GM21786 (cell line): ENCODE measurements around the gene KCTD11.
"Not testable (repeated sequence)": the region's sequence is repeated elsewhere in the genome, so short reads cannot be mapped to it uniquely, and the experiment has no call there.

ENCODE experiments used
- ATAC-seq: cut with Tn5 transposase; IDR thresholded peaks from one replicate; pipeline ENCODE4 v1.9.1; 2021; ENCODE audit not compliant: unreplicated experiment

KCTD11 gene

DNA sequence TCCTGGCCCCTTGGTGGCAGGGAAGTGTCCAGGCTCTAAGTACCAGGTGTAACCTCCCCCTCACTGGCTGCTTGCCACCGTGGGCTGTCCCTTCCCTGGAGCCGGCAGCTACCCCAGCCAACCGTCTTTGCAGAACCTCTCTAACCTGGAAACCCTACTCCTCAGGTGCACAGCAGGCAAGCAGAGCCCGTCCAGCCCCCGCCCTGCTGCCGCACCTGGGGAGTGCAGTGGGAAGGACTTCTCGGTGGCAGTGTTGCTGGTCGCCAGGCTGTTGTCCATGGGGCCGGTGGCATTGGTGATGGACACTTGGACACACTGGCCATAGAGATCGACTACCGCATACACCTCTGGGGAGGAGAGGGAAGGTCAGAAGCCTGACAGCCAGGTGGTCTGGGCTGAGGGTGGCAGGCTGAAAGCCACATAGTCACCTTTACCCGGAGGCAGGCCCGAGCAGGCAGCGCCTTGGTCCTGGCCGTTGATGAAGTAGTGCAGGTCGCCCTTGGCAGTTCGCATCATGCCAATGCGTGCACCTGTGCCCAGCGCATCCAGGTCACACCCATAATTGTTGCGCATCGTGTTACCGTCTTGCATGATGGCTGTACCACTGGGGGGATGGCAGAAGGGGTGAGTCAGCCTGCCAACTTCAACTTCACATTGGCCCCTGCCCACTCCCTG lies 29.3 kb upstream of the KCTD11 start:
- ATAC-seq = no peak

DNA sequence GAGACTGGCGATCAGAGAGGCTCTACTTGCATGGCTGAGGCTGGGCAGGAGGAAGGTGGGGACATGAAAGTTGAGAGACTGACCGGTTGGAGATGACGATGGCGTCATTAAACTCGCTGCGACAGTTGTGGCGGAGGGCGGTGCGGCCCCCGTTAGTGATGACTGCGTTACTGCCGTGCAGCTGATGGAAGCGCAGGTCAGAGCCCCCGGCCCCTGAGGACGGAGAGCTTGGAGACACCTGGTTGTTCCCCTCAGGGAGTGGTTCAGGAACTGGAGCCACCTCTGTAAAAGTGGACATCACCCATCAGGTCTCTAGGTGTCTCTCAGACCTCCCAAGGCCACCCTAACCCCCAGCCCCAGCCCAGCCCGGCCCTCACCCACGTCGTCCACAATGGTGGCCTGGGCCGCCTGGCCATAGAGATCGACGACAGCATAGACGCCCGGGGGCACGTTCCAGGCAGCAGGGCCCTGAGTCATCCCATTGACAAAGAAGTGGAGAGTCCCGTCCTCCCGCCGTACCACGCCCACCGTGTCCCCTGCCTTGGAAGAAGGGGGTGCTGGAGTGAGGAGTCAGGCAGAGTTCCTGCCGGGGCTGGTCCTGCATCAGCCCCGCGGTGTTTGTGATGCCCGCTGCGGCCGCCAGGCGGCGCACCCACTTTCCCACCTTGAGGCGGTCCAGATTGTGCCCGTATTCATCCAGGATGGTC lies 28.1 kb upstream of the KCTD11 start:
- no peak for ATAC-seq

GRCh38 chr17:7324438-7324779 lies 27.6 kb upstream of the KCTD11 start:
- ATAC-seq = no peak

- no peak for ATAC-seq
Measured at GRCh38 chr17:7325031-7325528, 26.9 kb upstream of the KCTD11 start.

DNA sequence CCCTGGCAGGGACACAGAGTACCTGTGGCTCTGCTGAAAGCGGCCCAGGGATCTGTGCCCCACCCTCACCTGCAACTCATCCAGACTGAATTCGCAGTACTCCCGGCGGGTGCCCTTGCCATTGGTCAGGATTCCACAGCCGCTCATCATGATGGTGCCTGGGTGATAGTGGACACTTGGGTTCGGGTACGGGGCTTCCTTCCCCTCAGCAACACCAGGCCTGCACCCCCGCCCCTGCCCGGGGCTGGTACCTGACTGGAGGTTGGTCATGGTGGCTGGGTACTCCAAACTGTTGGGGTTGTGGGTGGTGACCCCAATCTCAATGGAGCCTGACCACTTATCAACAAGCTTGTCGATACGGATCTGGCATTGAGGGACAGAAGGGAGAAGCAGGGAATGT lies 25.8 kb upstream of the KCTD11 start:
- ATAC-seq = no peak

DNA sequence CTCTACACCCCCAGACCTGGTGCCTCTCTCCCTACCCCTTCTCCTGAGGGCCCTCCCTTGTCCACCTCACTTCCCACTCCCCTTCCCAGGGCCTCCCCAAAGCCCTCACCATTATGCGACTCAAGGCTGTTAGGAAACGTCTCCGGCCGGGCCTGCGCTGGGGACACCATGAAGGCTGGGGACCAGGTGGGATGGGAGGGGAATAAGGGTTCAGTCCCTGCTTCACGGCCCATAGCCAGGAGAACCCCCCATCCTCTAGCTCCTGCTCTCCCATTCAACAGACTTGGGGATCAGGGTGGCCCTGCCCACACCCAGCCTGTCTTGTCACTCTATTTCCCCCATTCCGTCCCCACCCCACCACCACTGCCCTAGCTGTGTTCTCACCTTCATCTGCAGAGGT lies 24.9 kb upstream of the KCTD11 start:
- no peak for ATAC-seq

GRCh38 chr17:7327501-7327900 lies 24.5 kb upstream of the KCTD11 start:
- ATAC-seq = no peak

DNA sequence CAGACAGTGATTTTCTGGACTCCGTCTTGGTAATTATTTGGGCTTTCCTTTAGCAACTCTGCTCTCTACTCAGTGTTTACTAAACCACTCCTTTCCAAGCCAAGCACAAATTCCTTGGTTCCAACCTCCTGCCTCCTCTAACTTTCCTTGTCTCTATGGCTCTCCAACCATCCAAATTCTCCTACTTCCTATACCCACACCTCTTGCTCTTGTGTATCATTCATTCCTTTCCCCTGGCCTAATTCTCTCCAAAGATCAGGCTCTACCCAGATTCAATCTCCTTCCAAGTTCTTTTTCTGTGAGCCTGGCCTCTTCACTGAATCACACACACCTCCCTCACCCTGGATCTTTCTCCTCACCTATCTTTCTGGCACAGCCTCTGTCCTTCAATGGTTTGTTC lies 24.0 kb upstream of the KCTD11 start:
- no peak for ATAC-seq

- ATAC-seq = no peak
Measured at GRCh38 chr17:7328840-7329373, 23.1 kb upstream of the KCTD11 start, which contains the start of gene NEURL4. TSS of gene NEURL4 (minus strand) at chr17:7329335. CDS start at chr17:7329312, 23 bp downstream.

- peak; percentile 49 for ATAC-seq
Measured at GRCh38 chr17:7329374-7329996, 22.5 kb upstream of the KCTD11 start.

- ATAC-seq = peak; percentile 38
Measured at GRCh38 chr17:7329997-7330637, 21.8 kb upstream of the KCTD11 start.

DNA sequence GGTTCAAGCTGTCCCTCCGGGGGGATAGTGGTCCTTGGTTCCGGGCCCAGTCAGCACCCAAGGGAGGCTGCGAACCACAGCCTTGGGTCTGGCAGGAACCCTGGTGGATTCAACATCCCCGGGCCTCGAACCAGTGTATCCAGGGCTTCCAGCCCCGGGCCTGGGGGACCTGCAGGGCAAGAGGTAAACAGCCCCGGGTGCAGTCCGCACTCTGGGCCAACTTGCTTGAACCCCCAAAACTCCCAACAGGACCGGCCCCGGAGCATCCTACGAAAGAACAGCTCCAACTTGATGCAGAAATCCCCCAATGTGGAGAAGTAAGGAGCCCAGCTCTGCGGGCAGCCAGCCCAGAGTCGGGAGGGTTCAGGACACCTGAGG lies 21.3 kb upstream of the KCTD11 start:
- ATAC-seq = no peak

DNA sequence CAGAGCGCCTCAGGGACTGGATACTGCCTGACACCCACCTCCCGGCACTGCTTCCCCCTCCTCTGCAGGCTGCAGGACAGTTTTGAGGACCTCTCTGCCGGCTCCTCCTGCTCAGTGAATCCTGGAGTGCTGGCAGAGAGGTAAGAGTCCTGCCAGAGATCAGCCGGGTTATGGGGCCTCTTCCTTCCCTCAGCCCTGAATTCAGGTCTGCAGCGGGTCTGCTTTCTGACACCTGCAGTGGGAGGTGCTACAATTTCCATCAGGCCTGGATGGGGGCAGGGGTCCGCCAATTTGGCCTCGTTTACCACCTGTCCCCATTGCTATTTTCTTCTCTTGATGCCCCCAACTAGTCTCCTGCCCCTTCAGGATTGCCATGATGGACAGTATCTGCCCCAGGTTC lies 19.9 kb upstream of the KCTD11 start:
- ATAC-seq = no peak

- not testable (repeated sequence) for ATAC-seq
Measured at GRCh38 chr17:7332600-7333069, 19.3 kb upstream of the KCTD11 start.

DNA sequence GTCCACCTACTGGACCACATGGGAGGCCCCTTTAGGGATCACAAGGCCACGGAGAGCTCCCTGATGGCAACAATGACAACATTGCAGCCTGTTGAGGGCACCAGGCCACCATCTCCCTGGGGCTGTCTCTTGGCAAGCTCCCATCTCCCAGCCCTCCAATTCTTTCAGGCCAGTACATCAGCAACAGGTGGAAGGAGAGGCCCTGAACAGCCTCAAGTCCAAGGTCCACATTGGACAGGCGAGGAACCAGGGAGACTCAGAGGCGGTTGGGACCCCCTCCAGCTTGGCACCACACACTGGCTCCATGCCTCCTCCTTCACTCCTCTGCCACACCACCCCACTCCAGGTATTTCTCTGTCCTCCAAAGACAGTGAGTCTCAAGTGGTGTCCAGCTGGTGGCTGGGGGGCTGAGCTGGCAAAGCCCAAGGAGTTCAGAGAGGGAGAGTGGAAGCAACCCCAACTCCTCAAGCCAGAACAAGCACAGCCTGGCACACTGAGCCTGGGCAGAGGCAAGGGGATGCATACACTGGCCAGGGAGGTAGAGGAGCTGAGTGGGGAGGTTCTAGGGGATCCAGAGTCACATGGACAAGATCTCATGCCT lies 16.9 kb upstream of the KCTD11 start:
- ATAC-seq = no peak

GRCh38 chr17:7335765-7336164 lies 16.2 kb upstream of the KCTD11 start:
- ATAC-seq = not testable (repeated sequence)

DNA sequence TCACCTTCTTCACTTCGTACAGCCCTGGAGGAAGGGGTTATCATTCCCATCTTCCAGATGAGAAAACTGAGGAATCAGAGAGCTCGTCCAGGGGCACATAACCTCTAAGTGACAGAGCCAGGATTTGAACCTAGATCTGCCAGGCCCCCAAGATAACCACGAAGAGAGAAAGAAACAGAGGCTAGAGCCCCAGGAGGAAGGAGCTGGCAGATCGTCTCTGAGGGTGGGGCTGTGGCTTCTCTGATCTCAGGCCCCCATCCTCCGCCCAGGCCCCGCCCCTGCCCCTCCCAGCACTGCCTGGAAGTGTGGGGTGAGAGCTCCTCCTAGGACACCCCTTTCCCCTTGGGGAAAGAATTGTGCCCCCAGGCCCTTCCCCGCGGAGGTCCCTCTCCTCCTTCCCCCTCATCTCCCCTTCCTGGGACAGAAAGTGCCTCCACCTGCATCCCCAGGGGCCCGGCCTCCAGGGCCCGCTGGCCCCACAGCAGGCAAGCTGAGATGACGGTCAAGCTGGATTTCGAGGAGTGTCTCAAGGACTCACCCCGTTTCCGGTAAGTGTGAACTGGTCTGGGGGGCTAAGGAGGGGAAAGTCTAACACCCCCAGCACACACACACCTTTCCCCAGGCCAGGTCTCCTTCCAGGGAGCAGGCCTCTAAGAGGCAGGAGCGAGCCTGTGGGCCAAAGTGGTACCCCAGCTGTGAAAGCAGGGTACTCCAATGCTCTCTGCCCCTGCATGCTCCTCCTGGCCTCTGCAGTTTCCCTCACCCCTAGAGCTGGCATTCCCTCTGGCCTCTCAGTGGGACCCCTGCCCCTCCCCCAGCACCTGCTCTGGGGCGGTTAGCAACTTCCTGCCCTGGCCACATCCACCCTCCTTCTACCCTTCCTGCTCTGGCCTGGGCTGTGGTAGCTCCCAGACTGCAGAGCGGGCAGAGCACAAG lies 15.5 kb upstream of the KCTD11 start, which contains the start of gene ACAP1:
ACAP1 (plus strand) TSS at position 290 of the 936 bp plus-strand sequence; CDS start at position 496, 206 bp downstream.
- ATAC-seq = peak; percentile 69

GRCh38 chr17:7337600-7337999 lies 14.4 kb upstream of the KCTD11 start:
- ATAC-seq = not testable (repeated sequence)

DNA sequence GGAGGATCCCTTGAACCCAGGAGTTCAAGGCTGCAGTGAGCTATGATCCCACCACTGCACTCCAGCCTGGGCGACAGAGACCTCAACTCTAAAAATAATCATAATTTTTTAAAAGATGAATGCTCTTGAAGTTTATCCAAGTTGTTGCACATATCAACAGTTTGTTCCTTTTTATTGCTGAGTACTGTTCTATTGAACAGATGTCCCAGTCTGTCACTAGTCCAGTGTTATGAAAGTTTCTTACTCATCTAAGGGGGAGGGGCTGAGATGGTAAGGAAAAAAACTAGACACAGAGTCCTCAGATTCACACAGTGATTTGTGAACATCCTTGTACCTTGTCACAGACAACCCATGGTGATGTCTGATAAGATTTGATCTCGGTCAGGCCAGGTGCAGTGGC lies 11.8 kb upstream of the KCTD11 start:
- no peak for ATAC-seq

DNA sequence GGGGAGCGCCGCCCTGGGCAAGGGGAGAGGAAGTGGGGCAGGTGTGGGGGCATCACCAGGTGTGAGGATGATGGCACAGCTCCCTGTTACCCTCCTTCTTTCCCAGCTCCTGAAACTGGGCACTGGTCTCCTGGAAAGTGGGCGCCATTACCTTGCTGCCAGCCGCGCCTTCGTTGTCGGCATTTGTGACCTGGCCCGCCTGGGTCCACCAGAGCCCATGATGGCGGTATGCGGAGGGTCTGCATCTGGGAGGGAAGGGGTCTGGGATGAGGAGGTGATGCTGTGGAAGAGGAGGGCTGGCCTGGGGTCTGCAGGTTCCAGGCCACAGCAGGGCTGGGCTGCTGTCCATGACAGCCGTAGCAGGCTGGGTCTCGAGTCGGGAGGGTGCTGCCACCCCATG lies 10.1 kb upstream of the KCTD11 start:
- ATAC-seq = no peak
